OCI-LY1 (cell line): ENCODE measurements around the gene GALNTL6.
"Not testable (repeated sequence)": the region's sequence is repeated elsewhere in the genome, so short reads cannot be mapped to it uniquely, and the experiment has no call there.

ENCODE experiments used
- H2AFZ ChIP-seq: fragments of 200-600 bp; sonication (generic), shearing (Covaris generic); 2 replicates; pipeline ENCODE4 v1.6.0; 2014; ENCODE audit warnings: antibody characterized with exemption, mild to moderate bottlenecking, low read length
- H3F3A ChIP-seq: fragments of 200-600 bp; sonication (generic), shearing (Covaris generic); 2 replicates; pipeline ENCODE4 v1.6.0; 2014; ENCODE audit warnings: mild to moderate bottlenecking, antibody characterized with exemption, low read length, moderate library complexity; ENCODE audit not compliant: insufficient read depth
- H3K27ac ChIP-seq: fragments of 200-600 bp; sonication (generic); 2 replicates; pipeline ENCODE4 v1.5.1; 2014; ENCODE audit warnings: low read length, mixed run types, mild to moderate bottlenecking, low read depth; ENCODE audit not compliant: poor library complexity, severe bottlenecking
- H3K27me3 ChIP-seq: fragments of 200-600 bp; sonication (generic); 2 replicates; pipeline ENCODE4 v1.6.0; 2014; ENCODE audit warnings: antibody characterized with exemption, mild to moderate bottlenecking, low read length, moderate library complexity; ENCODE audit not compliant: insufficient read depth
- H3K36me3 ChIP-seq: fragments of 200-600 bp; sonication (generic); 2 replicates; pipeline ENCODE4 v1.6.1; 2014; ENCODE audit warnings: mild to moderate bottlenecking, antibody characterized with exemption, low read length, moderate library complexity, mixed read lengths; ENCODE audit not compliant: insufficient read depth
- H3K4me1 ChIP-seq: fragments of 200-600 bp; sonication (generic); 2 replicates; pipeline ENCODE4 v1.5.1; 2014; ENCODE audit warnings: mild to moderate bottlenecking, low read length, moderate library complexity; ENCODE audit not compliant: insufficient read depth, severe bottlenecking
- H3K4me2 ChIP-seq: fragments of 200-600 bp; sonication (generic), shearing (Covaris generic); 2 replicates; pipeline ENCODE4 v1.6.1; 2014; ENCODE audit warnings: low read length
- H3K4me3 ChIP-seq: fragments of 200-600 bp; sonication (generic); 2 replicates; pipeline ENCODE4 v1.5.1; 2014; ENCODE audit warnings: low read length, low read depth, mild to moderate bottlenecking, mixed read lengths; ENCODE audit not compliant: poor library complexity, severe bottlenecking
- H3K79me2 ChIP-seq: fragments of 200-600 bp; shearing (Covaris generic); 2 replicates; pipeline ENCODE4 v1.6.1; 2016; ENCODE audit warnings: mixed run types, low read length, mixed read lengths; ENCODE audit not compliant: insufficient read depth
- H3K9ac ChIP-seq: fragments of 200-600 bp; sonication (generic), shearing (Covaris generic); 2 replicates; pipeline ENCODE4 v1.6.1; 2014; ENCODE audit warnings: mild to moderate bottlenecking, low read length, mixed read lengths
- H3K9me2 ChIP-seq: fragments of 200-600 bp; sonication (generic), shearing (Covaris generic); 2 replicates; pipeline ENCODE4 v1.6.1; 2014; ENCODE audit warnings: low read depth, mild to moderate bottlenecking, low read length, mixed read lengths
- H3K9me3 ChIP-seq: fragments of 200-600 bp; shearing (Covaris generic); 2 replicates; pipeline ENCODE4 v1.6.1; 2014; ENCODE audit warnings: low read length, mixed read lengths
- H4K20me1 ChIP-seq: fragments of 200-600 bp; sonication (generic), shearing (Covaris generic); 2 replicates; pipeline ENCODE4 v1.6.0; 2016; ENCODE audit warnings: mild to moderate bottlenecking, low read length; ENCODE audit not compliant: insufficient read depth
- EZH2 ChIP-seq: fragments of 200-600 bp; sonication (generic), shearing (Covaris generic); IDR thresholded peaks from 2 replicates; pipeline ENCODE4 v1.8.0; 2017; ENCODE audit warnings: borderline replicate concordance, mixed run types, mild to moderate bottlenecking, antibody characterized with exemption, low read length, moderate library complexity, mixed read lengths
- TF ChIP-seq, protein P1 (sequence below): fragments of 200-600 bp; sonication (generic), shearing (Covaris generic); IDR thresholded peaks from 2 replicates; pipeline ENCODE4 v1.5.1; 2017; ENCODE audit warnings: mild to moderate bottlenecking, antibody characterized with exemption, low read length, moderate library complexity, mixed read lengths

GALNTL6 gene

DNA sequence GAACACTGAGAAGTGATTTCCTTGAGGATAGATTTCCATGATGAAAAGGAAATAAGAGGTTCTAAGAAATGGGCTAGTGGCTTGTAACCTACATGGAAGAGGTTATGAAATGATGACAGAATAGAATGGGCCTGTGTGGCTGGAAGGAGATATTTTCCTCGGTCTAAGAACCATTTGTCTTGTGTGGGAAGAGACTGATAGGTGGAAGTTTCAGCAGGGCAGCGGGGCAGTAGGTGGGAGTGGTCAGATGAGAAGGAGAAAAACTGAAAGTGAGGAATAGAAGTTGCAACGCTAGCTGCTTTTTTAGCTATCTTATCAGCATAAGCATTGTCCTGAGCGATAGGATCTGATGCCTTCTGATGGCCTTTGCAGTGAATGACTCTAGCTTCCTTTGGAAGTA is 1144.0 kb downstream of the GALNTL6 start:
- no peak for TF ChIP-seq EZH2
- TF ChIP-seq, protein P1, sequence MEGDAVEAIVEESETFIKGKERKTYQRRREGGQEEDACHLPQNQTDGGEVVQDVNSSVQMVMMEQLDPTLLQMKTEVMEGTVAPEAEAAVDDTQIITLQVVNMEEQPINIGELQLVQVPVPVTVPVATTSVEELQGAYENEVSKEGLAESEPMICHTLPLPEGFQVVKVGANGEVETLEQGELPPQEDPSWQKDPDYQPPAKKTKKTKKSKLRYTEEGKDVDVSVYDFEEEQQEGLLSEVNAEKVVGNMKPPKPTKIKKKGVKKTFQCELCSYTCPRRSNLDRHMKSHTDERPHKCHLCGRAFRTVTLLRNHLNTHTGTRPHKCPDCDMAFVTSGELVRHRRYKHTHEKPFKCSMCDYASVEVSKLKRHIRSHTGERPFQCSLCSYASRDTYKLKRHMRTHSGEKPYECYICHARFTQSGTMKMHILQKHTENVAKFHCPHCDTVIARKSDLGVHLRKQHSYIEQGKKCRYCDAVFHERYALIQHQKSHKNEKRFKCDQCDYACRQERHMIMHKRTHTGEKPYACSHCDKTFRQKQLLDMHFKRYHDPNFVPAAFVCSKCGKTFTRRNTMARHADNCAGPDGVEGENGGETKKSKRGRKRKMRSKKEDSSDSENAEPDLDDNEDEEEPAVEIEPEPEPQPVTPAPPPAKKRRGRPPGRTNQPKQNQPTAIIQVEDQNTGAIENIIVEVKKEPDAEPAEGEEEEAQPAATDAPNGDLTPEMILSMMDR = no peak
- Histone ChIP-seq H3K4me3 (no peak overlapping the region), H3F3A (no peaks in the 10 kb centered on the region), H3K9me2 (no peaks in the 10 kb centered on the region), H3K4me1 (no peaks in the 10 kb centered on the region), H3K27ac (no peak overlapping the region), H3K9me3 (no peaks in the 10 kb centered on the region), H4K20me1 (no peaks in the 10 kb centered on the region), H3K27me3 (no peaks in the 10 kb centered on the region), H3K9ac (no peak overlapping the region), H2AFZ (no peak overlapping the region), H3K4me2 (no peak overlapping the region), H3K79me2 (no peaks in the 10 kb centered on the region), H3K36me3 (no peaks in the 10 kb centered on the region)

GRCh38 chr4:172962564-172963353 is 1149.6 kb downstream of the GALNTL6 start:
- no peak overlapping the region for H3K4me2 ChIP-seq
- no peaks in the 10 kb centered on the region for H3K4me1 ChIP-seq

DNA sequence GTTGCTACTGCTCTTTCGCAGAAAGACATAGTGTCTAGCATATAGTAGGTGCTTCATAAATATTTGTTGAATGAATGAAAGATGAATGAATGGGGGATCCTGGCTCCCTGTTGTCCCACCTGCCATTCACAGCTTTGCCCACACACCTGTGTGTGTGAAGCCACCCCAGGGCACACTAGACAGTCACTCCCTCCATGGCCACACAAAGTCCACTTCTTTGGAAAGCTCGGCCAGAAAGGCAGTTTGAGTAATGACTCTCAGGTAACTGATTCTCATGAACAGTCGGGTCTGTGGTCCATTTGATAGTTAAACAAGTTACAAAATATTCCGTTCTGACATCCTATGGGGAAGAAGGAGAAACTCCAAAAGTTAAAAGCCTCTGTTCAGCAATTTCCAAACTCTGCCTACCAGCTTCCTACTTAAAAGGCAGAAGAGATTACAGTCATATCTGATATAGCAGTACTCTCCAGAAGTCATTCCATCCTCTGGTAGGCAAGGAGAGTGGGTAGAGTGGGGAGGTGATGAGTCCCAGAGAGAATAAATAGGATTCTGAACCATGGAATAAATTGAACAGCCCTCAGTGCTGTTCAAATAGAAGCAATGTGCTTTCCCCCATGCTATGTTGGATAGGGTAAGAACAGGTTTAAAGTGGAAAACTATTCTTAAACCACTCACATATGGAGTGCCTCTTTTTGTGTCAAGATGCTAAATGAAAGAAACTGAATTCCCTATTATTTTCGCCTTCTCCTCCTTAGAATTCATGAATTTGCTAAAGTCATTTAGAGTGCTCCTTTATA is 1150.5 kb downstream of the GALNTL6 start:
- Histone ChIP-seq H3K9me3 (no peaks in the 10 kb centered on the region), H3F3A (no peaks in the 10 kb centered on the region), H3K4me1 (no peaks in the 10 kb centered on the region), H3K4me2 (no peak overlapping the region), H3K9ac (no peak overlapping the region), H4K20me1 (no peaks in the 10 kb centered on the region), H3K36me3 (no peaks in the 10 kb centered on the region), H3K4me3 (no peak overlapping the region), H3K79me2 (no peaks in the 10 kb centered on the region), H3K27ac (no peak overlapping the region), H2AFZ (no peak overlapping the region), H3K27me3 (no peaks in the 10 kb centered on the region), H3K9me2 (no peaks in the 10 kb centered on the region)
- no peak for TF ChIP-seq EZH2
- TF ChIP-seq, protein P1 = no peak

More at GRCh38 chr4:172962564-172963353, 1149.6 kb downstream of the GALNTL6 start:
- TF ChIP-seq, protein P1 = no peak
- no peak for TF ChIP-seq EZH2
- H3K9me3 ChIP-seq = no peaks in the 10 kb centered on the region
- H4K20me1 ChIP-seq = no peaks in the 10 kb centered on the region
- no peaks in the 10 kb centered on the region for H3K79me2 ChIP-seq
- no peak overlapping the region for H3K4me3 ChIP-seq
- H3K9ac ChIP-seq = no peak overlapping the region
- H3K36me3 ChIP-seq = no peaks in the 10 kb centered on the region
- no peaks in the 10 kb centered on the region for H3K27me3 ChIP-seq
- no peaks in the 10 kb centered on the region for H3F3A ChIP-seq
- no peaks in the 10 kb centered on the region for H3K9me2 ChIP-seq
- H3K27ac ChIP-seq = no peak overlapping the region
- no peak overlapping the region for H2AFZ ChIP-seq

DNA sequence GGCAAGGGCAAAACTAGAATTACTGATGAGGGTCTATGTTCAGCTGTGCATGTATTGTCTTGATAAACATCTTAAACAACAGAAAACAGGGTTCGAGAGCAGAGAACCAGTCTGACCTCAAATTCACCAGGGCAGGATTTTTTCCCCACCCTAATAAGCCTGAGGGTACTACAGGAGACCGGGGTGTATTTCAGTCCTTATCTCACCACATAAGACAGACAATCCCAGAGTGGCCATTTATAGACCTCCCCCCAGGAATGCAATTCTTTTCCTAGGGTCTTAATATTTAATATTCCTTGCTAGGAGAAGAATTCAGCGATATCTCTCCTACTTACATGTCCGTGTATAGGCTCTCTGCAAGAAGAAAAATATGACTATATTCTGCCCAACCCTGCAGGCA is 1157.0 kb downstream of the GALNTL6 start:
- not testable (repeated sequence) for H3K27ac ChIP-seq, H3K27me3 ChIP-seq, H2AFZ ChIP-seq, H3F3A ChIP-seq, H3K9me3 ChIP-seq, H3K9ac ChIP-seq, H4K20me1 ChIP-seq, H3K4me3 ChIP-seq, H3K4me1 ChIP-seq, H3K36me3 ChIP-seq, H3K4me2 ChIP-seq, H3K79me2 ChIP-seq, H3K9me2 ChIP-seq
